Motor neuron (in vitro differentiated cells): ENCODE data around the gene PARP8. TPM values are rescaled to one million over a fixed set of nuclear protein-coding genes. Genes with fewer than 3 reads are reported as not detected.
A peak's percentile ranks its signal among the peaks of the same experiment; 100 is the strongest.

Experiments
- ATAC-seq, 8 experiments: fragments of 200-7000 bp; cut with Tn5 transposase; replicated peaks in 6 of 8; 2 replicates each; pipeline ENCODE4 v1.8.0; 2021; ENCODE audit warnings: mild to moderate bottlenecking in 8 of 8, moderate library complexity in 8 of 8
- H3K27ac ChIP-seq, 2 donors: fragments of 250-450 bp; sonication (Bioruptor Pico); 2 replicates each; pipeline ENCODE4 v1.9.0; 2021; ENCODE audit warnings: antibody characterized with exemption in 2 of 2, mild to moderate bottlenecking in 2 of 2, moderate library complexity in 1 of 2
- H3K4me1 ChIP-seq, 2 donors: fragments of 250-450 bp; sonication (Bioruptor Pico); replicated peaks in 1 of 2; 2 replicates each; pipeline ENCODE4 v1.6.1; 2021; ENCODE audit warnings: antibody characterized with exemption in 2 of 2, mild to moderate bottlenecking in 2 of 2, moderate library complexity in 1 of 2
- H3K4me3 ChIP-seq, 5 donors: fragments of 250-450 bp; sonication (Bioruptor Pico); 2 replicates each; pipeline ENCODE4 v1.9.0; 2021; ENCODE audit warnings: antibody characterized with exemption in 5 of 5, mild to moderate bottlenecking in 5 of 5, moderate library complexity in 4 of 5
- WGBS, 10 experiments: fragments of 450-650 bp; shearing (Covaris generic); methylation state at CpG; one replicate each; pipeline ENCODE4 v1.0.0; 2022; 5-methylcytosine and 5-hydroxymethylcytosine counted together
- in situ Hi-C, 9 experiments: fragments of 400-800 bp; cut with MboI; loops; one replicate each; pipeline ENCODE4 v1.15.0; 2021; ENCODE audit warnings: low sequenced_read_pairs in 9 of 9, low pct_unique_long_range_greater_than_20kb in 2 of 9; ENCODE audit not compliant: unreplicated experiment in 9 of 9
- total RNA-seq, 8 experiments: library from RNA; unstranded; fragments of 300-600 nt; gene quantifications; 2 replicates each; pipeline versions ENCODE4 v1.2.3 to v1.2.4, GENCODE V29; 2022

The PARP8 gene
- total RNA-seq, 8 experiments from 2014 or later = 5.4 to 42.2 (median 27.4) TPM

GRCh38 chr5:50849554-50849953, 183.1 kb downstream of the PARP8 start:
- no peak overlapping the region for H3K4me3 ChIP-seq
- in situ Hi-C loops = no loop called here
- H3K27ac ChIP-seq = no peak overlapping the region
- no peaks in the 10 kb centered on the region for H3K4me1 ChIP-seq
- no peak for ATAC-seq
- 18 to 100% (median 98%) methylated on average over 1 to 3 of the region's 3 CpGs for WGBS, 10 experiments

DNA sequence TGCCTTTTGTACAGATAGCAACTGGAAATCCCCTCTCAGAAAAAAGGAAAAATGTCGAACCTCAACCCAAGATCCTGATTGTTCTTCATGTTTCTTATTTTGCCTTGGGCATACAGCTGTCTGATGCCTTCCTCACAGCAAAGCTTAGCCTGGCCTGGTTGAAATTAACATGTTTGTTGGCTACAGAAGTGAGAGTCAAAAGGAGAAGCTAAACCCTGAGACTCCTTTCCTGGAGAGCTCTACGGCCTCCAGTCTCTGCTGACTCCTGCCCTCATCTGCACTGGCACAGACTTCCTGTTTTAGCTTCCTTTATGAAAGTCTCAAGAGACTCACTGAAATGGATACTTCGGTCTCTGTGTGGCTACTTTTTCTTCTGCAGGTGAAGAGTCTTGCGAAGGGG, 186.7 kb downstream of the PARP8 start:
- 24 to 100% (median 100%) methylated on average over 1 to 4 of the region's 4 CpGs; no CpG with 5 or more reads in 1 of the 10 experiments for WGBS, 10 experiments
- no peak overlapping the region for H3K4me3 ChIP-seq
- no peak overlapping the region for H3K27ac ChIP-seq
- no peak for ATAC-seq
- in situ Hi-C loops = no loop called here
- H3K4me1 ChIP-seq = no peaks in the 10 kb centered on the region

GRCh38 chr5:50854082-50854481, 187.6 kb downstream of the PARP8 start:
- WGBS, 10 experiments = 17 to 96% (median 66%) methylated on average over 1 to 8 of the region's 8 CpGs; no CpG with 5 or more reads in 2 of the 10 experiments
- no peak for ATAC-seq
- no peak overlapping the region for H3K27ac ChIP-seq
- no peak overlapping the region for H3K4me3 ChIP-seq
- in situ Hi-C loops = no loop called here
- H3K4me1 ChIP-seq = no peaks in the 10 kb centered on the region

DNA sequence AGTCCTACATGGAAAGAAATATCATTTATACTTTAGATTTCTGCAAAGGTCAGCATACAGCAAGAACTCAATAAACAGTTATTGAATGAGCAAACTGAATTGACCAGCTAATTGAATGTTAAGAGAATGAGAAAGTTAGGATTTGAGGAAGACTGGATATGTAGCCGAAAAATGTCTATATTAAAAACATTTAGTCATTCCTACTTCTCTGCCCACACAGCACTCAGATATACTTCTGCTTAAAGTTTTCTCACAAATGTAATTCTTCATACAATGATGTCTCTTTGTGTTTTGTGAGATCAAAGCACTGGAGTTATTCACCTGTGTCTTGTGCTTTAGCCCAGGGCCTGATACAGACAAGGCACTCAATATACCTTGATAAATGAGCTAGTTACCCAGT, 188.6 kb downstream of the PARP8 start:
- no peak overlapping the region for H3K27ac ChIP-seq
- in situ Hi-C loops = no loop called here
- ATAC-seq = no peak
- WGBS, 10 experiments = 11 to 100% (median 90%) methylated on average over 1 of the region's 1 CpG; no CpG with 5 or more reads in 1 of the 10 experiments
- H3K4me1 ChIP-seq = no peaks in the 10 kb centered on the region
- no peak overlapping the region for H3K4me3 ChIP-seq

- no peak overlapping the region for H3K4me3 ChIP-seq
- H3K27ac ChIP-seq = no peak overlapping the region
- no peak for ATAC-seq
- WGBS, 10 experiments = 0 to 89% (median 48%) methylated on average over 1 to 3 of the region's 3 CpGs; no CpG with 5 or more reads in 2 of the 10 experiments
- in situ Hi-C loops = no loop called here
- H3K4me1 ChIP-seq = no peaks in the 10 kb centered on the region
These were observed 190.1 kb downstream of the PARP8 start for GRCh38 chr5:50856401-50857119.

DNA sequence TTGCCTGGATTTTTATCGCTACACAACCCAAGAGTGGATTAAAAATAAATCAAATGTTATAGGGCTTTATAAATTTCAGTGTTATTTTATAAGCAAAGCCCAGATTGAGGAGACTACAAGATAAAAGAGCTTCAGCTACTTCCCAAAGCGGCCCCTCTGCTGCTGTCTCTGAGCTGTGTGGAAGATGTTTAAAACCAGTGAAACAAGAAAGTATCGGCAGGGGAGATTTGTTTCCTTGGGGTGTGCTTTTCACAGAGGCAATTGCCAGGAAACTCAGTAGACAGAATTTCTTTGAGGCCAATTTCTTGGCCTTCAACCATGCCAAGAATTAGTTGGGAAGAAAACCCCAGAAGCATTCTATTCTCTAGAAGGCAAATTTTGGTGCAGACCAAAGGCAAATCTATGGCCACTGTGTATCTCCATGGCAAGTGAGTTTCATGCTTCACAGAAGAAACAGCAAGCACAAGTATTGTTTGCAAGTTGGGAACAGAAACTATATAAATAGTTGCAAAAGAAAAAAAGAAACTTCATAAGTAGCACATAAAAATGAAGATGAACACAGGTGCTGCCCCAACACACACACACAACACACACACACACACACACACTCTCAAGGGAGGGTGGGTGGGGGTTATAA, 197.2 kb downstream of the PARP8 start:
- ATAC-seq = no peak
- no peaks in the 10 kb centered on the region for H3K4me1 ChIP-seq
- WGBS, 10 experiments = 0 to 100% (median 86%) methylated on average over 1 to 3 of the region's 3 CpGs; no CpG with 5 or more reads in 1 of the 10 experiments
- H3K27ac ChIP-seq = no peak overlapping the region
- in situ Hi-C loops = no loop called here
- no peak overlapping the region for H3K4me3 ChIP-seq

GRCh38 chr5:50864466-50864865, 198.0 kb downstream of the PARP8 start:
- 0 to 100% (median 69%) methylated on average over 1 to 2 of the region's 2 CpGs; no CpG with 5 or more reads in 4 of the 10 experiments for WGBS, 10 experiments
- Histone ChIP-seq H3K4me3 (no peak overlapping the region), H3K27ac (no peak overlapping the region), H3K4me1 (no peaks in the 10 kb centered on the region)
- no peak for ATAC-seq
- in situ Hi-C loops = no loop called here

DNA sequence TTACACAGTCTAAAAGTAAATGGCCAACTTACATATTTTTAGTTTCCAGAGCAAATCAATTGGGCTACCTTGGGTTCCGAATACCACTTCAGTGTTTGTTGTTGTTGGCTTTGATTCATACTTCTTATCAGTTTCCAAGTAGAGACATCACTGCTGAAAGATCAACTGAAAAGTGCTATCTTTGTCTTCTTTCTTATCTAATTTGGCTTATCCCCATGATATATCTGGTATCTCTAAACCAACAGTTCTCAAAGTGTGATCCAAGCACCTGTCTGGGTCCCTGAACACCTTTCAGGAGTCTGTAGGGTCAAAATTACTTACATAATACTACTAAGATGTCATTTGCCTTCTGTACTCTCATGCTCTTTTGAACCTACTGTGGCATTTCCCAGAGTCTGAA, 200.0 kb downstream of the PARP8 start:
- Histone ChIP-seq H3K27ac (no peak overlapping the region), H3K4me1 (no peaks in the 10 kb centered on the region), H3K4me3 (no peak overlapping the region)
- in situ Hi-C loops = no loop called here
- ATAC-seq = no peak
- WGBS, 10 experiments = 20 to 100% (median 100%) methylated on average over 1 of the region's 1 CpG; no CpG with 5 or more reads in 1 of the 10 experiments

DNA sequence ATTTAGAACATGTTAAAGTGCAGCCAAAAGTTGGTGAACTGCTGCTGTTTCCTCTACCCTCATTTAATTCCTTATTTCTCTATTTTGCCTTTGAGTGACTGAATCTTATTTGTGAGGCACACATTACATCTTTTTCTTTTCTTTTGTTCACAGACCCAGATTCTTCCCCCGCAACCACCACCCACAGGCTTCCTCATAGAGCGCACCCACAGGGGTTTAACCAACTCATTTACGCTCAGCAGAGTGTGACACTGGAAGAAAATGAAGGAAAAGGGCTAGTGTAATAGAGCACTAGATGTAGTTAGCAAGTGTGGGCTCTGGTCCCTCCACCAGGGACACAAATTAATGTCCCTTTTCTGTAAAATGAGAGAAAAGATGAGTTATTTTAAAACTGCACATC, 200.7 kb downstream of the PARP8 start:
- in situ Hi-C loops = no loop called here
- H3K4me1 ChIP-seq = no peaks in the 10 kb centered on the region
- H3K4me3 ChIP-seq = no peak overlapping the region
- ATAC-seq = no peak
- 0 to 92% (median 83%) methylated on average over 1 to 3 of the region's 3 CpGs for WGBS, 10 experiments
- no peak overlapping the region for H3K27ac ChIP-seq

- H3K4me3 ChIP-seq = no peak overlapping the region
- H3K4me1 ChIP-seq = no peaks in the 10 kb centered on the region
- ATAC-seq = no peak
- WGBS, 10 experiments = 9 to 80% (median 37%) methylated on average over 1 to 2 of the region's 2 CpGs; no CpG with 5 or more reads in 4 of the 10 experiments
- in situ Hi-C loops = no loop called here
- H3K27ac ChIP-seq = no peak overlapping the region
These were observed 207.3 kb downstream of the PARP8 start for GRCh38 chr5:50873595-50874277.

- in situ Hi-C loops = no loop called here
These were observed 208.0 kb downstream of the PARP8 start for GRCh38 chr5:50874306-50875001.

GRCh38 chr5:50875002-50875344, 208.5 kb downstream of the PARP8 start:
- no peak overlapping the region for H3K27ac ChIP-seq
- WGBS, 10 experiments = 0 to 100% (median 66%) methylated on average over 1 of the region's 1 CpG; no CpG with 5 or more reads in 6 of the 10 experiments
- H3K4me1 ChIP-seq = no peaks in the 10 kb centered on the region
- in situ Hi-C loops = no loop called here
- no peak for ATAC-seq
- H3K4me3 ChIP-seq = no peak overlapping the region

More at GRCh38 chr5:50874306-50875001, 208.0 kb downstream of the PARP8 start:
- Histone ChIP-seq H3K4me1 (no peaks in the 10 kb centered on the region), H3K4me3 (no peak overlapping the region), H3K27ac (no peak overlapping the region)
- 23 to 90% (median 71%) methylated on average over 2 to 6 of the region's 6 CpGs for WGBS, 10 experiments
- ATAC-seq = no peak

- WGBS, 10 experiments = 0 to 90% (median 38%) methylated on average over 1 to 2 of the region's 2 CpGs; no CpG with 5 or more reads in 2 of the 10 experiments
These were observed 212.0 kb downstream of the PARP8 start for GRCh38 chr5:50878470-50878869.

More at GRCh38 chr5:50878470-50878869, 212.0 kb downstream of the PARP8 start:
- H3K4me3 ChIP-seq = no peak overlapping the region
- in situ Hi-C loops = no loop called here
- H3K27ac ChIP-seq = no peak overlapping the region
- ATAC-seq = peak in 1 of 8 experiments; percentile 86
- no peaks in the 10 kb centered on the region for H3K4me1 ChIP-seq
